Dermis microvascular lymphatic vessel endothelial cell (primary cell): ENCODE data around the gene ZNF775. TPM values are rescaled to one million over a fixed set of nuclear protein-coding genes. Genes with fewer than 3 reads are reported as not detected.
A peak's percentile ranks its signal among the peaks of the same experiment; 100 is the strongest.

Source experiments
- DNase-seq, 2 donors: peaks; one replicate each; pipeline versions ENCODE4 v3.0.0 to v3.0.0-alpha.2; 2010; ENCODE audit warnings: low read depth in 2 of 2
- total RNA-seq: library from RNA; depleted of rRNA; stranded (reverse); fragments of >200 nt; gene quantifications from 2 replicates; pipeline ENCODE4 v1.2.1, GENCODE V29; 2014

The ZNF775 gene
- total RNA-seq, 1 donor from 2014 or later = 4.7 TPM

DNA sequence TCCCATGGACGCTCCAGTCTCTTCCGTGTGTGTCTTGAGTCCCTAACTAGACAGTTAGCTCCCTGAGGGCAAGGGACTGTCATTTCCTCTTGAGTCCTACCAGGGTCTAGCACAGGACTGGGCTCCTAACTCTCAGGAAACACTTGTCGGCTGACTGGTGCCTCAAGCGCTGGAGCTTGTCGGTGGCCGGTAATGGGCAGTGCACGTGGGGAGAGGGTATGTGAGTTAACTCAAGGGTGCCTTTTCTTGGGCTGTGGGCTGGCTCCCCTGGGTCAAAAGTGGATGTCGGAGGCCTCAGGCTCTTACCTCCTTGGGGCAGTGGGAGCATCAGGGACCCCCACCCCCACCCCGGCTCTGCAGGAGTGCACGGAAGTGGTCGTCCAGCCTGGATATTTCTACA lies 32.9 kb downstream of the ZNF775 start:
- DNase-seq = no peak

DNA sequence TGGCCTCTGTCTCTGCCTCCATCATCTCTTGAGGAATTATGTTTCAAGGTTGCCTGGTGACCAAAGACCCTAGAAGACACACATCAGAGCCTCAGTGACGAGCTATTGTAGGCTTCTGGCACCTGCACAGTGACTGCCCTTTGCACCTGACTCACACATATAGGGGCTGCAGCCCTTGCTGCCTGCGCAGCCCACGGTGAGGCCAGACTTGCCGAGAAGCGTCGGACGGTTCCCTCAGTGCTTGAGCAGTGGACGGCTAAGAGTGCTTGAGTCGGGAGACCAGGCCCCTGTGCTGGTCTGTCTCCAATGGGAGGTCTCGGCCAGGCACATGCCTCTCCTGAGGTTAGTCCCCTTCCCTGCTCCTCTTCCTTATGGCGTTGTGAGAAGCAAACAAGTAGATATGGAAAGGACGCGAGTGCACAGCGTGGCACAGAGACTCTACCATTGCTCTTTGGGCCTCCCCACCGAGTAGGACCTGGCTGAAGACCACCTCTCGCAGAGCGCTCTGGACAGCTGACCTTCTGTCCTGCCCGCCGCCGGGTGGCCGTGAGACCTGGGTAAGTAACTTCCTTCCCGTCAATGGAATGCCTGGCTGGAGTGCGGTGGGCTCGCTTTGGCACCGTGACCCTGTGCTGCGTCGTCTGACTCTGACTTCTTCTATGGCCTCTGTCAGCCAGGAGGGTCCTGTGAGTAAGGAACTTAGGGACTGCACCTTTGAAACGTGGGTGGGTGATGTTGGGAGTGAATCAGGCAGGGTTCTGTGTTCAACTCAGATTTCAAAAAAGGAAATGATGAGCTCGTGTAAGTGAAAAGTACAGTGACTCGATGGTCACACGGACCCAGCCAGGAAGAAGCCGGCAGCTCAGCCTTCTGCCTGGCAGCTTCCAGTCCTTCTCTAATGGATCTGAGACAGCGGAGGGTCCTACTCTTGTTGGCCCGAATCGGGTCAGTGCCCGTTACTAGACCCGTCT lies 33.7 kb downstream of the ZNF775 start:
- DNase-seq = no peak

DNA sequence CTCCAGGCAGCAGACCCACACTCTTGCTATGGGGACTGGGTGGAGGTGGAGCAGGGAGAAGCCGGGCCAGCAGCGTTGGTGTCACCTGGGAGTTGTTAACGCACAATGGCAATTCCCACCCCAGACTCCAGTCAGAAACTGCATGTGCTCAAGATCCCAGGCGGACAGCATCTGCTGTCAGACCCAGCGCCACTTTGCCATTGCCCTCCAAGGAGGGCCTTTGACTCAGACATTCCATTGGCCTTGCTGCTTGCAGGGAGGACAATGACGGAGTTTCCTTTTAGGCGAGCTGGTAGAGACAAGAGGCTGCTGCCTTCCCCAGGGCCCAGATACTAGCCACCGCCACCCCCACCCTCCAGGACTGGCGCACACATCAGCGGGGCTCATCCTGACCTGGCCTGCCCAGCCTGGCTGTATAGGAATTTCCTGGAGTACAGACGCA lies 34.5 kb downstream of the ZNF775 start:
- no peak for DNase-seq

DNA sequence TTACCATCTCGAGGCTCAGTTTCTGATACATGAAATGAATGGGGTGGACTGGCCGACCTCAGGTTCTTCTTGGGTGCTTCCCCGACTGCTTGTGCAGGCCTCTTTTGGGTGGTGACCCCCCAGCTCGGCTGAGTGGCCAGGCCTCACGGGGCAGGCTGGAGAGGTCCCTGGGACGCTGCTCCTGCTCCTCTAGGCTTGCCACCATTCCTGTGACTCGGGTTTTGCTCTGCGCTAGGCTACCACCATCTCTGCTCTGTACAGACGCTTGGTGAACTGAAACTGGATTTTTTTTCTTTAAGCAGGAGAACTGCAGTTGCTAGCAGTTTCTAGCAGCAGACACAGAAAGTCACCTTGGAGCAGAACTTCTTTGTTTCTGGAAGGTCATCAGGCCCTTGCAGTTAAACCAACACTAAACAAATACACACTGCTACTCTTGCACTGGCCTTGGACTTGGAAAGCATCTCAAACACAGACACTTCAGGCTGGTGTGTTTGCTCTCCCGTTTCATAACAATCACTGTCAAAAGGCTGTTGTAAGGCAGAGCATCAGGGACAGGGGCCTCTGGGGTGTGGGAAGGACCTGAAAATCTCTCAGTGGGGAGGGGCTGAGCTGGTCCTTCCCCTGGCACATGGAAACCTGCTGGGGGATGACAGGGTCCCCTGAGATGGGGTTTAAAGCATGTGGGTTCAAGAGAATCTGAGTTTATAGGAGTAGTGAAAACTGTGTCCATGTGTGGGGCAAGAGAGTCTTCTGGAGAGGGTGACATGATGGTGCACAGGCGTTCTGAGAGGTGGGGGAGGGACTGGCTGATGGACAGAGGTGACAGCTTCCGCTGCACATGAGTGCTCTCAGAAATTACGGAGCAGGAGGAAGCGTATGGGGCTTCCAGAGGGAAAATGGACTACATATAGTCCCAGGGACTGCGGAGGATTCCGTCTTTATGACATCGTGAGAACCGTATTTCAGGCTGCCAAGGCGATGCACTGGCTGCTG lies 36.3 kb downstream of the ZNF775 start:
- no peak for DNase-seq

DNA sequence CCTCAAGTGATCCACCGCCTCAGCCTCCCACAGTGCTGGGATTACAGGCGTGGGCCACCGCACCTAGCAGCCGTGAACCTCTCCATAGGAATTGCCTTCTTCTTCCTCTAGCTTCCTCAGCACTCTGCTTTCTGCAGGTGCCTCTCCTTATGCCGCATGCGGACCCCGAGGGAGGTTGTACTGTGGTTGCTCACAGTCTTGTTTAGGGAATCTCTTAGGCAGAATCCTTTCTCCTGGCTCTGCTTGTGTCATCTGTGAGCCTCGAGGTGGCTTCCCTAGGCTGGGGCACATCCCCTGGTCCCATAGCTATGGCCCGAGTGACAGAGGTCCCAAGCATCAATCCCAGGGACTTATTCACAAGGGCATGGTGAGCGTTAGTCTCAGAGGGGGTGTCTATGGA lies 38.1 kb downstream of the ZNF775 start:
- no peak for DNase-seq

DNA sequence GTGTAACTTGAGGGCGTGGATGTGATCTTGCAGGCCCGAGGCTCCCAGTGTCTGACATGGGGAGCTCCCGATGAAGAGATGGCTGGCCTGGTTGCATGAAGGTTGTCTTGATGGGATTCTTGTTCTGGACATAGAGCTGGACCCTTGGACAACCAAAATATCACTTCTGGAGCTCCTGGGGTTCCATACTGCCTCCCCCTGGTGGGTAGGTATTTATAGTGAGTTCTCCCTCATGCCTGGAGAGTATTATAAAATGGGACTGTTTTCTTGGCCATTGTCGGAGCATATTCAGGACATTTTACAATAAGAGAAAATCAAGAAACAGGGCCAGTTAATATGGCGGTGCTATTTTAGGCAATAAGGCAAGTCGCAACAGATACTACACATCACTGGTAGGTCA lies 38.7 kb downstream of the ZNF775 start:
- DNase-seq = no peak

DNA sequence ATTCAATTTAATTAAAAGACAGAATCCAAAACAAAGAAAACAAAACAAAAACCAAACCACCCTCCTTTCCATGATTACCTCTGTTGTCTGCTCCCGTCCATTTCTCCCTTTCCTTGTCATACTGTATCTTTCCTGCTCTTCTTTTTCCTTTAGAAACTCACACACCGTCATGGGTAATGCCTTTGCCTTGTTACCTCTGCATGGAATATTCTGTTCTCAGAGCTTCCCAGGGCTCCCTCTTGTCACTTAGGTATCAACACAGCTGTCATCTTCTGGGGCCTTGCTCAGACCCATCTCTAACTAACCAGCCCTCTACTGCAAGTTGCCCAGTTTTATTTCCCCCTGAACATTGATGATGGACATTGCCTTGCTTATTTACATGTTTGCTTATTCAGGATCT lies 41.1 kb downstream of the ZNF775 start:
- DNase-seq = no peak

DNA sequence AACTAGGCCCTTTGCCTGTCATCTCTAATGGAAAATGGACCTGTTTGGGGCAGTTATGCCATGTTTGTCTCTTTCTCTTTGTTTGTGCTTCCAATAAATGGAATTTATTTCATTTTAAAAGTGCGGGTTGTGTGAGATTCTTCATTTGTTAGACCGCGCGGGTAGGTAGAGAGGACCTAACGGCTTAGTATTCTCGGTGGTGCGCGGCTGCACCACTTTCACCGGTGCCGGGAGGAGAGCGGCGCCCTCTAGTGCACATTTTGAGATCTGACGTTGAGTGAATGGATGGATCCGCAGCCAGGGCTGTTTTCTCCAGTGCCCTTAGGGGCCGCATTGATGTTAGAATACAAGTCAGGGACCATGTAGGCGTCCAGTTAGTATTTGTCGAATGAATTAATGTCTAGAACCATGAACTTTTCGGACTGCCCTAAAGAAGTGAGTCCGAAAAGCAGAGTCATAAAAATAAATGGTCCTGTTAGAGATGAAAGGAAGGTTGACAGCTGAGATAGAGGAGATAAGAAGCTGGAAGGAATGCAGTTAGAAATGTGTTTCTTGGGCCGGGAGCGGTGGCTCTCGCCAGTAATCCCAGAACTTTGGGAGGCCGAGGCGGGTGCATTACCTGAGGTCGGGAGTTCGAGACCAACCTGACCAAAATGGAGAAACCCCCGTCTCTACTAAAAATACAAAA lies 42.0 kb downstream of the ZNF775 start:
- DNase-seq = peak; percentile 47 to 77

DNA sequence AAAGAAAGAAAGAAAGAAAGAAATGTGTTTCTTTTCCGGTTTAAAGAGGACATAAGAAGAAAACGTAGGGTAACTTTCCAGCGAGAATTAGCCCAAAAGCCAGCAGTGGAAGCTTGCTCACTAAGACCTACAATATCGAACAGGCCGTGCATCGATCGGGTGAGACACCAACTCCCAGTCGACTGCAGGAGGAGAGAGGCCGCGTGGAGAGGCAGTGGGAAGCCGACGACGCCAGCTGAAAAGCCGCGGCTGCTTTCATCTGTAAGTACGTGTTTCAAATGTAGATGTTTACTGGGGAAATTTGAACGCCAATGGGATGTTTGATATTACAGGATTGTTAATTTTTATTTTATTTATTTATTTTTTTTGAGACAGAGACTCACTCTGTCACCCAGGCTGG lies 42.7 kb downstream of the ZNF775 start:
- no peak for DNase-seq

DNA sequence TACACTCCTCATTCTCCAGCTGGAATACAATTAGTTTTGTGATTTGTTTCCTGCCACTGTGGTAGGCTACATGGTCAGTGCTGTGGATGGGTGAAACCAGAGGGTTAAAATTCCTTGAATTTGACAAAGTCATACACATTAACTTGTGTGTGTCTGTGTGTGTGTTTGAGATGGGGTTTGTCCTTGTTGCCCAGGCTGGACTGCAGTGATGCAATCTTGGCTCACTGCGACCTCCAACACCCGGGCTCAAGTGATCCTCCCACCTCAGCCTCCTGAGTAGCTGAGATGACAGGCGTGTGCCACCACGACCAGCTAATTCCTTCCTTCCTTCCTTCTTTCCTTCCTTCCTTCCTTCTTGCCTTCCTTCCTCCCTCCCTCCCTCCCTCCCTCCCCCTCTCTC lies 46.5 kb downstream of the ZNF775 start:
- no peak for DNase-seq

DNA sequence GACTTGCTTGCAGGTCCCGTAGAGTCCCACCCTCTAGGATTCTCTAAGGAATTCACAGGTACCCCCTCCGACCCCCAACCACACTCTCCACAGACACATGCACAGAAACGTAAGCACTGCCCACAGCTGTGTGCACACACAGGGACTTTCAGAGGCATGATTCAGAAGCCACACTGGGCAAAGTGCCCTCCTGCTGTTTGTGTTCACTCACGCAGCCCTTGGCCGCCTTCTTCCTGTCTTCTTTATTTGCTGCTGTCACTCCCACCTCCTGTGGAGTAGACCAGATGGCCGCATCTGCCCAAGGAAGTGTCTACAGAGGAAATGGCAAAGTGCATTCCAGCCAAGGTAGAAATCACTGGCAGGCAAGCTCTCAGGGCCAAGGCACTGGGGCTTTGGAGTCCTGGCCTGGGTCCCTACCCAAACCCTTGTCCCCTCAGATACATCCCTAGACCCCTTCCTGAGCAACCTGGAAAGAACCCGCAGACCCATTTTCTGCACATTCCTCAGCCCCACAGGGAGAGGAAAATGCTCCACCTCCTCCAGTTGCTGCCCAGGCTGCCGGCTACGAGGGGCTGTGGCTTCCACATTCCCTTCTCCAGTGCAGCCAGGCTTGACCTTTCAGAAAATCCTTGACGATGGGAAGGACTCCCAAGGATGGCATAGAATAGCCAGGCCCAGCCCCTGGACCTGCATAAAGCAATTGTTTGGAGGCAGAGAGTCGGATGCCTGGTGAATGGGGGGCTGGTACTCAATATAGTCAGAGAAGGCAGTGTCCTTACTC lies 49.7 kb downstream of the ZNF775 start:
- DNase-seq = peak in 1 of 2 donors; percentile 70

DNA sequence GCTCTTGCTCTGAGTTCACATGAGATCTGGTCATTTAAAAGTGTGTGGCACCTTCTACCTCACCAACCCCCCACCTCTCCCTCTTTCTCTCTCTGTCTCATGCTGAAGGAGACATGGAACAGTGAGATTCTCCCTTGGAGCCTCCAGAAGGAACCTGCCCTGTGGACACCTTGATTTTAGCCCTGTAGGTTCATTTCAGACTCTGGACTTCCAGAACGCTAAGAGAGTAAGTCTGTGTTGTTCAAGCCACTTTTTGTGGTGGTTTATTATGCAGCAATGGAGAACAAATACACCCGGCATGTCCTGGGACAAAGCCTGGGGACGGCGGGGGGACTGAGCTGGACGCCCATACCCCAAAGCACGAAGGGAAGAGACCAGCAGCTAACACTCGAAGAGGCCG lies 50.6 kb downstream of the ZNF775 start:
- DNase-seq = no peak

DNA sequence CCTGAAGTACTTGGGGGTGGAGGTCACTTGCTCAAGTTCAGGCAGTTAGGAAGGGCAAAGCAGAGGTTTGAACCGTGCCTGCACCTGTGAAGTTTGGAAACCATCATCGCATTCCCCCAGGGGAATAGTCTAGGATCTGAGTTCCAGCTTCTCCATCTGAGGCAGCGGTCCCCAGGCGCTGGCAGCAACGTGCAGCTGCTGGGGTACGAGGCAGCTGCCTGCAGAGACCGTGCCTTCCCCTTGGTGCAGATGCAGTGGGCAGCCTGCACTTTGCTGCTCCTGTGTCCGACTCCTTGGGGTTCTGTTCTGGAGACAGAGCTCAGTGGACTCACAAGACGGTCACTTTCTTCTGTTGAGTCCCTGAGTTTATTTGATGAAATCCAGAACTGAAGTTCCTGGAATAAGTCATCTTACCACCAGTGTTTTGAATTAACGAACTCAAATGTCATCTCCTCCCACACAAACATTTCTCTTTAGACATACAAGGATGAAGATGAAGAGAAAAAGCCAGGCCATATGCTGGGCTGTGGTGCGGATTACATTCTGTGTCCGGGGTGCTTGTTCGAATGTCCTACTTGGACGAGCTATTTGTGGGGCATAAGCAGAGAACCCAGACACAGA lies 51.4 kb downstream of the ZNF775 start:
- DNase-seq = no peak

DNA sequence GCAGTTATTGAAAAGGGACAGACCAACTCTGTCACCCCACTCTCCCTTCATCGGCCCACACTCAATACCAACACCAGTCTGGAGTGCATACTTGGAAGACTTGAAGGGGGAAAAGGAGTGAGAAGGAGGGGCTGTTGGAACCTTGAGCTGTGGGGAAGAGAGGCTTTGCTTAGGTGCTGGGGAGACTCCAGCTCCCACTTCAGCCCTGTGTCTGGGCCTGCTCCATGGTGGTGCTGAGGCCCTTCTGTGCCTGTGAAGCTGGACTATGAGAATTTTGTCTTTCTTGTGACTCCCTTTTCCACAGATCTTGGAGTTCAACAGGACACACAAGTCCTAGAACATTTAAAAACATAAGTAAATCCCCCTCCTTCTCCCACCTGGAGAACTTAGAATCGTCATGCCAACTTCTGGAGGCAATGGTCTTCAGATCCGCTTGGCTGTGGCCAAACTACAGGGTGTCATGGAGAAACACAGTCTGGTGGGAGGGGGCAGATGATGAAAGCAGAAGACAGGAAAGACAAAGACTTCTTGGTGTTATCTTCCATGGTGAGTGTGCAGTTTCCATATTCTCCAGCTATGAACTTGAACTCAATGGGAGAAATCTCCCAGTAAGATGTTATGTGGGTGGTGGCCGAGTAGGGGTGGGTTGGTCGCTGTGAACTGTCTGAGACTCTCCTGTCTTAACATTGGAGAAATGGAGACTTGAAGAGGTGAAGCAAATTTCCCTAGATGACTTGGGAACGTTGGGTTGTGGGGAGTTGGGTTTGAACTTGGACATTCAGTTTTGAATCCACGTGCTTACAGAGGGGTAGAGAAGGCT lies 52.9 kb downstream of the ZNF775 start:
- no peak for DNase-seq

DNA sequence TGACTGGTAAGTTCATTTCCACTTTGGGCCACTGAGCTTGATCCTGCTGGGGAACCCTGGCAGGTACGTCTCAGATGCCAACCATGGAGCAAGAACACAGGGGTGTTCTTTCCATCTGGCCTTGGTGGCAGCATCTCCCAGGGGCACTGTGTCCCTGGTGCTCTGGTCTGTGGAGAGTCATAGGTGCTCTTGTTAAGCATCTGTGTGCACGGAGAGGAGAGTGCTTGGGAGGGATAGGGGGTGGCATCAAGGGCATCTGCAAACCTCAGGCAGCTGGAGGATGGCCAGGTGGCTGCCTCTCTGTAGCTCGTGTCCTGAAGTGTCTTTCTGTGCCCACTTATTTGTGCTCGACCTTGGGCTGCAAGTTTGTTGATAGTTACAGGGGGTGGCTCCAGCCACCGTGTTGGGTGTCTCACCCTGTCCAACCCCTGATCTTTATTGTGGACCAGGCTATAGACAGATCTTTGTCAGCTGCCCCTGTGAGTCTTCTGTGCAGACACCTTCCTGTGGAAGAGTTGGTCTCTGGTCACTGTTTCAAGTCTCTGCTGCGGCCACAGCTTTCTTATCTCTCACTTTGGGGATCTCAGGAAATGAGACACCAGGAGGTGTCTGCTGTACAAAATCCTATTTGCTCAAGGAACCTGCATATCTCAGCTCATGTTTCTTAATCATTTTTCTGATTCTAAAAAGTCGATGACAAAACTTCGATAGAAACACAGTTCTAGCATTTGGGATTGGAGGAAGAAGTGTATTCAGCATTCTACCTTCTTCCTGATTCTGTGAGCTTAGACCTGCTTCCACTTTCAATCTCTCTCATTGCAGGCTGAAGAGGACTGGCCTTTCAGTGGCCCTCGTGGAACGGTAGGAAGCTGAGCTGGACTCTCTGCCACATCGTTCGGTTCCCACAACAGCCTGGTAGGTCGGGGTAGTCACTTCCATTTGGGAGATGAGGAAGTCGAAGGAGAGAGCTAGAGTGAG lies 54.1 kb downstream of the ZNF775 start:
- no peak for DNase-seq

DNA sequence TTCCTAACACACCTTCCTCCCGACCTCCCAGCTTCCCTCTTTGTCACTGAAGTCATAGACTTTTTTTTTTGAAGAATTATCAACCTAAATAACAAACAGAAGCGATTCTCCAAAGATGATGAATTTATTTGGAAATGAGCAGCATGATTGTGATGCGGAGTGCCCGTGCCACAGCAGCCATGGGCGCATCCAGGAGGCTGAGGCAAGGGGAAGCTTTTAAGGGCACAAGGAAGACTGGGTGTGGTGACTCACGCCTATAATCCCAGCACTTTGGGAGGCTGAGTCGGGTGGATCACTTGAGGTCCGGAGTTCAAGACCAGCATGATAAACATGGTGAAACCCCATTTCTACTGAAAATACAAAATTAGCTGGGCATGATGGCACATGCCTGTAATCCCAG lies 55.1 kb downstream of the ZNF775 start:
- DNase-seq = no peak

DNA sequence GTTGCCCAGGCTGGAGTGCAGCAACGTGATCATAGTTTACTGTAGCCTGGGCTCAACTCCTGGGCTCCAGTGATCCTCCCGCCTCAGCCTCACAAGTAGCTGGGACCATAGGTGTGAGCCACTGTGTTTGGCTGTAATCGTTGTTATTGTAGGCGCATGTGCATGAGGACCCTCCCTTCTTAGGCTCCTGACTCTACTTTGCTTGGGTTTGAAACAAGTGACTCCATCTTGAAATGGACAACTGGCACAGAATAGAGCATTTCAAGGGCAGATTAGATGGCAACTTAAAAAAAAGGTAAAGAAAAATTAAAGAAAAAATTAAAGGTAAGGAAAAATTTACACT lies 55.9 kb downstream of the ZNF775 start:
- no peak for DNase-seq

DNA sequence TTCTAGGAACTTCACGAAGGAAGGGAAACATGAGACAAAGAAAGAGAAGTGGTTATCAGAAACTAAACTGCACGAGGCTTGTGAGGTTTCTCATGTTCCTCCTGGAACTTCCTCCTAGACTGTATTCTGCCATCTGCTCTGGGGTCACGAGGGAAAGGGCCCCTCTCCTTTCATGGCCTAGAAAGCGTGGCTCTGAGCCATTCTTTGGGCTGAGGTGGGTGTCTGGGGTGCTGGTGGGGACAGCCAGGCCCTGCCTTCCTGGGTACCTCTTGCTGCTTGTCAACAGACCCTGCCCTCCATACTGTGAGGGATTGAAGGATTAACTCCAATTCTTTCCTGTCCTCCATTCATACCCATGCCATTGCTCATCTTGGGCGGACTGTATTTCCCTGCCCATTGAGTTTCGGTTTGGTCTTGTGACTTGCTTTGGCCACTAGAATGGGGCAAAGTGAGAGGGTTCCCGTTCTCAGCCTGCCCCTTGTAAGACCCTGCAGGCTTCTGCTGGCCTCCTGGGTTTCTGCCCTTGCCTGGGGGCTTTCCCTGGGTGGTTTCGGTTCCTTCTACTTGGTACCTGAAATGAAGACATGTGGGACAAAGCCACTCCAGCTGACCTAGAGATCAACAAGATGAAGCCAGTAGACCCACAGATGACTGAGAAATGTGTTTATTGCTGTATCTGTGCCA lies 56.4 kb downstream of the ZNF775 start:
- DNase-seq = no peak
